Measurements from ENCODE around the gene COLEC11. TPM values are rescaled to one million over a fixed set of nuclear protein-coding genes. Genes with fewer than 3 reads are reported as not detected.

Gene COLEC11
- total and polyA plus RNA-seq, 8 donors: 2.0 to 9.9 (median 3.3) TPM; not detected in 3

GRCh38 chr2:3622967-3623366 lies 28.1 kb downstream of the COLEC11 start:
- intact Hi-C loops (cut with DNase I; ENCODE audit: low total_unique reads): no loop called here
- Histone ChIP-seq H3K27ac (no peak overlapping the region), H3K27me3 (peaks cover 0 to 3% (median 0%) of the 10 kb centered on the region in 3 donors), H3K9me3 (peaks cover 0 to 5% (median 0%) of the 10 kb centered on the region in 4 donors), H3K4me3 (no peak overlapping the region), H3K36me3 (no peaks in the 10 kb centered on the region), H3K4me1 (no peaks in the 10 kb centered on the region)
- DNase-seq: no peak
- 88 to 100% (median 96%) methylated on average over 1 of the region's 1 CpG for WGBS, 5 donors
- TF ChIP-seq POLR2A (IDR thresholded peaks at IDR 0.05): no peak

- DNase-seq: peak in 1 of 2 donors; percentile 16
- Histone ChIP-seq H3K27ac (no peak overlapping the region), H3K4me3 (no peak overlapping the region), H3K27me3 (peaks cover 0 to 7% (median 0%) of the 10 kb centered on the region in 3 donors), H3K36me3 (no peaks in the 10 kb centered on the region), H3K9me3 (peaks cover 0 to 5% (median 0%) of the 10 kb centered on the region in 4 donors), H3K4me1 (peaks cover 0 to 8% (median 0%) of the 10 kb centered on the region in 4 donors)
- TF ChIP-seq POLR2AphosphoS5 (IDR thresholded peaks at IDR 0.05) (no peak), EP300 (IDR thresholded peaks at IDR 0.05) (no peak), CTCF (IDR thresholded peaks at IDR 0.05) (no peak), POLR2A (IDR thresholded peaks at IDR 0.05) (no peak)
- WGBS, 5 donors: 73 to 87% (median 77%) methylated on average over 4 of the region's 4 CpGs
- intact Hi-C loops (cut with DNase I; ENCODE audit: low total_unique reads): no loop called here
These were observed 29.3 kb downstream of the COLEC11 start for GRCh38 chr2:3624059-3624794.

GRCh38 chr2:3625186-3625585 lies 30.3 kb downstream of the COLEC11 start:
- H3K36me3 ChIP-seq: no peaks in the 10 kb centered on the region
- no peak for DNase-seq
- H3K4me1 ChIP-seq: peaks cover 0 to 8% (median 0%) of the 10 kb centered on the region in 4 donors
- no peak overlapping the region for H3K4me3 ChIP-seq
- H3K27ac ChIP-seq: no peak overlapping the region
- intact Hi-C loops (cut with DNase I; ENCODE audit: low total_unique reads): no loop called here
- no peak for TF ChIP-seq POLR2AphosphoS5 (IDR thresholded peaks at IDR 0.05)
- no peak for TF ChIP-seq EP300 (IDR thresholded peaks at IDR 0.05)
- no peak for TF ChIP-seq POLR2A (IDR thresholded peaks at IDR 0.05)
- no peak for TF ChIP-seq CTCF (IDR thresholded peaks at IDR 0.05)
- WGBS, 5 donors: 90 to 97% (median 92%) methylated on average over 8 of the region's 8 CpGs
- peaks cover 0 to 7% (median 0%) of the 10 kb centered on the region in 3 donors for H3K27me3 ChIP-seq
- peaks cover 0 to 5% (median 0%) of the 10 kb centered on the region in 4 donors for H3K9me3 ChIP-seq

GRCh38 chr2:3626118-3626811 lies 31.4 kb downstream of the COLEC11 start:
- DNase-seq: peak; percentile 17 to 73

GRCh38 chr2:3626812-3627499 lies 32.0 kb downstream of the COLEC11 start:
- WGBS, 5 donors: 69 to 87% (median 84%) methylated on average over 23 to 25 of the region's 25 CpGs
- TF ChIP-seq EP300 (IDR thresholded peaks at IDR 0.05): no peak
- TF ChIP-seq POLR2AphosphoS5 (IDR thresholded peaks at IDR 0.05): no peak
- TF ChIP-seq POLR2A (IDR thresholded peaks at IDR 0.05): no peak
- TF ChIP-seq CTCF (IDR thresholded peaks at IDR 0.05): no peak
- peak in 1 of 2 donors; percentile 23 for DNase-seq
- H3K36me3 ChIP-seq: no peaks in the 10 kb centered on the region
- intact Hi-C loops (cut with DNase I; ENCODE audit: low total_unique reads): no loop called here
- peaks cover 0 to 8% (median 0%) of the 10 kb centered on the region in 4 donors for H3K4me1 ChIP-seq
- H3K27me3 ChIP-seq: peaks cover 0 to 7% (median 0%) of the 10 kb centered on the region in 3 donors
- H3K27ac ChIP-seq: peak overlapping the region in 4 of 5 donors; percentile 5 to 64 (median 48)
- peaks cover 0 to 5% (median 0%) of the 10 kb centered on the region in 4 donors for H3K9me3 ChIP-seq
- H3K4me3 ChIP-seq: no peak overlapping the region

More at GRCh38 chr2:3626118-3626811, 31.4 kb downstream of the COLEC11 start:
- intact Hi-C loops (cut with DNase I; ENCODE audit: low total_unique reads): no loop called here
- Histone ChIP-seq H3K36me3 (no peaks in the 10 kb centered on the region), H3K27ac (peak overlapping the region; percentile 7 to 64 (median 54)), H3K4me3 (no peak overlapping the region), H3K4me1 (peaks cover 0 to 8% (median 0%) of the 10 kb centered on the region in 4 donors), H3K9me3 (peaks cover 0 to 5% (median 0%) of the 10 kb centered on the region in 4 donors), H3K27me3 (peaks cover 0 to 7% (median 0%) of the 10 kb centered on the region in 3 donors)
- TF ChIP-seq EP300 (IDR thresholded peaks at IDR 0.05) (no peak), POLR2AphosphoS5 (IDR thresholded peaks at IDR 0.05) (peak in 2 of 3 donors; percentile 38 to 62)
- WGBS, 5 donors: 49 to 67% (median 53%) methylated on average over 12 of the region's 12 CpGs
